ENCODE results near the gene THSD4.
"Not testable (repeated sequence)": the region's sequence is repeated elsewhere in the genome, so short reads cannot be mapped to it uniquely, and the experiment has no call there.

The THSD4 gene

GRCh38 chr15:71203586-71204474 is 88.6 kb downstream of the THSD4 start:
- Histone ChIP-seq H2BK120ac (ENCODE audit: low read depth, low read length) (no peak overlapping the region), H3K36me3 (ENCODE audit: control insufficient read depth in 1 of 2, insufficient read depth in 2 of 2, low read depth in 1 of 2, low read length in 2 of 2) (peaks cover 0 to 5% of the 10 kb centered on the region in 2 experiments), H3K18ac (ENCODE audit: low read depth in 1 of 2, low read length in 2 of 2) (no peak overlapping the region), H3K27ac (ENCODE audit: low read length, poor library complexity, severe bottlenecking) (no peak overlapping the region), H3K4me1 (ENCODE audit: control insufficient read depth, insufficient read depth, low read depth, low read length) (peaks cover 7% of the 10 kb centered on the region), H3K14ac (ENCODE audit: low read length in 2 of 2) (no peak overlapping the region), H3K27me3 (ENCODE audit: control insufficient read depth in 1 of 2, insufficient read depth in 1 of 2, low read length in 2 of 2) (no peaks in the 10 kb centered on the region), H4K91ac (ENCODE audit: low read length) (no peak overlapping the region), H3K9ac (ENCODE audit: low read length) (peak overlapping the region; percentile 30), H2BK15ac (ENCODE audit: low read depth, poor library complexity, severe bottlenecking) (no peak overlapping the region), H2BK5ac (ENCODE audit: low read depth, low read length, poor library complexity, severe bottlenecking) (no peak overlapping the region), H3K4ac (ENCODE audit: low read depth in 1 of 2, low read length in 2 of 2) (no peak overlapping the region), H3K23ac (ENCODE audit: low read length in 2 of 2) (no peak overlapping the region), H2BK12ac (ENCODE audit: low read length in 2 of 2) (no peak overlapping the region), H3K79me1 (replicated peaks; ENCODE audit: low read length, poor library complexity, severe bottlenecking) (peaks cover 23% of the 10 kb centered on the region), H3K4me2 (ENCODE audit: low read length, poor library complexity, severe bottlenecking) (no peak overlapping the region), H3K4me3 (ENCODE audit: insufficient read depth in 1 of 2, low read depth in 1 of 2, low read length in 2 of 2) (no peak overlapping the region), H2AK5ac (ENCODE audit: low read length, severe bottlenecking) (no peak overlapping the region), H4K8ac (ENCODE audit: low read length) (no peak overlapping the region), H3K9me3 (ENCODE audit: control insufficient read depth, low read length) (no peaks in the 10 kb centered on the region), H2AFZ (ENCODE audit: low read depth, low read length) (no peak overlapping the region)
- DNase-seq = no peak
- WGBS = 80% methylated on average over 13 of the region's 13 CpGs

- Histone ChIP-seq H3K4me3 (ENCODE audit: insufficient read depth in 1 of 2, low read depth in 1 of 2, low read length in 2 of 2) (no peak overlapping the region), H2AFZ (ENCODE audit: low read depth, low read length) (no peak overlapping the region), H2BK12ac (ENCODE audit: low read length in 2 of 2) (no peak overlapping the region), H4K8ac (ENCODE audit: low read length) (no peak overlapping the region), H3K23ac (ENCODE audit: low read length in 2 of 2) (no peak overlapping the region), H3K9me3 (ENCODE audit: control insufficient read depth, low read length) (no peaks in the 10 kb centered on the region), H3K9ac (ENCODE audit: low read length) (no peak overlapping the region), H3K18ac (ENCODE audit: low read depth in 1 of 2, low read length in 2 of 2) (no peak overlapping the region), H3K36me3 (ENCODE audit: control insufficient read depth in 1 of 2, insufficient read depth in 2 of 2, low read depth in 1 of 2, low read length in 2 of 2) (no peaks in the 10 kb centered on the region), H2BK15ac (ENCODE audit: low read depth, poor library complexity, severe bottlenecking) (no peak overlapping the region), H3K4me2 (ENCODE audit: low read length, poor library complexity, severe bottlenecking) (no peak overlapping the region), H3K4me1 (ENCODE audit: control insufficient read depth, insufficient read depth, low read depth, low read length) (peaks cover 2% of the 10 kb centered on the region), H3K27me3 (ENCODE audit: control insufficient read depth in 1 of 2, insufficient read depth in 1 of 2, low read length in 2 of 2) (no peaks in the 10 kb centered on the region), H3K14ac (ENCODE audit: low read length in 2 of 2) (no peak overlapping the region), H3K4ac (ENCODE audit: low read depth in 1 of 2, low read length in 2 of 2) (no peak overlapping the region), H2BK120ac (ENCODE audit: low read depth, low read length) (no peak overlapping the region), H3K79me1 (replicated peaks; ENCODE audit: low read length, poor library complexity, severe bottlenecking) (peaks cover 24% of the 10 kb centered on the region), H3K27ac (ENCODE audit: low read length, poor library complexity, severe bottlenecking) (no peak overlapping the region), H2AK5ac (ENCODE audit: low read length, severe bottlenecking) (no peak overlapping the region), H2BK5ac (ENCODE audit: low read depth, low read length, poor library complexity, severe bottlenecking) (no peak overlapping the region), H4K91ac (ENCODE audit: low read length) (no peak overlapping the region)
- 84% methylated on average over 4 of the region's 4 CpGs for WGBS
- DNase-seq = no peak
These were observed 91.9 kb downstream of the THSD4 start for GRCh38 chr15:71207141-71207540.

- Histone ChIP-seq H3K9me3 (ENCODE audit: control insufficient read depth, low read length) (no peaks in the 10 kb centered on the region), H3K4me2 (ENCODE audit: low read length, poor library complexity, severe bottlenecking) (no peak overlapping the region), H3K4me1 (ENCODE audit: control insufficient read depth, insufficient read depth, low read depth, low read length) (no peaks in the 10 kb centered on the region), H2BK5ac (ENCODE audit: low read depth, low read length, poor library complexity, severe bottlenecking) (no peak overlapping the region), H2AK5ac (ENCODE audit: low read length, severe bottlenecking) (no peak overlapping the region), H3K27ac (ENCODE audit: low read length, poor library complexity, severe bottlenecking) (no peak overlapping the region), H2BK120ac (ENCODE audit: low read depth, low read length) (no peak overlapping the region), H3K27me3 (ENCODE audit: control insufficient read depth in 1 of 2, insufficient read depth in 1 of 2, low read length in 2 of 2) (no peaks in the 10 kb centered on the region), H3K4ac (ENCODE audit: low read depth in 1 of 2, low read length in 2 of 2) (no peak overlapping the region), H3K4me3 (ENCODE audit: insufficient read depth in 1 of 2, low read depth in 1 of 2, low read length in 2 of 2) (no peak overlapping the region), H2AFZ (ENCODE audit: low read depth, low read length) (no peak overlapping the region), H2BK12ac (ENCODE audit: low read length in 2 of 2) (no peak overlapping the region), H4K91ac (ENCODE audit: low read length) (no peak overlapping the region), H3K79me1 (replicated peaks; ENCODE audit: low read length, poor library complexity, severe bottlenecking) (peaks cover 22% of the 10 kb centered on the region), H3K36me3 (ENCODE audit: control insufficient read depth in 1 of 2, insufficient read depth in 2 of 2, low read depth in 1 of 2, low read length in 2 of 2) (peaks cover 8 to 20% of the 10 kb centered on the region in 2 experiments), H2BK15ac (ENCODE audit: low read depth, poor library complexity, severe bottlenecking) (no peak overlapping the region), H3K9ac (ENCODE audit: low read length) (no peak overlapping the region), H4K8ac (ENCODE audit: low read length) (no peak overlapping the region), H3K14ac (ENCODE audit: low read length in 2 of 2) (no peak overlapping the region), H3K23ac (ENCODE audit: low read length in 2 of 2) (no peak overlapping the region), H3K18ac (ENCODE audit: low read depth in 1 of 2, low read length in 2 of 2) (no peak overlapping the region)
- DNase-seq = no peak
- WGBS = 86% methylated on average over 3 of the region's 4 CpGs
These were observed 96.9 kb downstream of the THSD4 start for GRCh38 chr15:71212146-71212545.

GRCh38 chr15:71213943-71214342 is 98.7 kb downstream of the THSD4 start:
- Histone ChIP-seq H3K79me1 (replicated peaks; ENCODE audit: low read length, poor library complexity, severe bottlenecking) (peaks cover 12% of the 10 kb centered on the region), H3K36me3 (ENCODE audit: control insufficient read depth in 1 of 2, insufficient read depth in 2 of 2, low read depth in 1 of 2, low read length in 2 of 2) (peaks cover 8 to 20% of the 10 kb centered on the region in 2 experiments)
- H2AK5ac ChIP-seq (ENCODE audit: low read length, severe bottlenecking); H2BK5ac ChIP-seq (ENCODE audit: low read depth, low read length, poor library complexity, severe bottlenecking); DNase-seq; H3K9me3 ChIP-seq (ENCODE audit: control insufficient read depth, low read length); H3K4me1 ChIP-seq (ENCODE audit: control insufficient read depth, insufficient read depth, low read depth, low read length); H2BK120ac ChIP-seq (ENCODE audit: low read depth, low read length); H3K23ac ChIP-seq (ENCODE audit: low read length in 2 of 2); H3K14ac ChIP-seq (ENCODE audit: low read length in 2 of 2); H3K4me3 ChIP-seq (ENCODE audit: insufficient read depth in 1 of 2, low read depth in 1 of 2, low read length in 2 of 2); H3K18ac ChIP-seq (ENCODE audit: low read depth in 1 of 2, low read length in 2 of 2); H4K91ac ChIP-seq (ENCODE audit: low read length); H3K27me3 ChIP-seq (ENCODE audit: control insufficient read depth in 1 of 2, insufficient read depth in 1 of 2, low read length in 2 of 2); H4K8ac ChIP-seq (ENCODE audit: low read length); H3K4ac ChIP-seq (ENCODE audit: low read depth in 1 of 2, low read length in 2 of 2); H2AFZ ChIP-seq (ENCODE audit: low read depth, low read length); H3K27ac ChIP-seq (ENCODE audit: low read length, poor library complexity, severe bottlenecking); H3K4me2 ChIP-seq (ENCODE audit: low read length, poor library complexity, severe bottlenecking); H2BK15ac ChIP-seq (ENCODE audit: low read depth, poor library complexity, severe bottlenecking); H3K9ac ChIP-seq (ENCODE audit: low read length); H2BK12ac ChIP-seq (ENCODE audit: low read length in 2 of 2): not testable (repeated sequence)
- WGBS = 100% methylated on average over 3 of the region's 8 CpGs
